SK-N-SH (cell line): Measurements from ENCODE around the gene TMEM35B. TPM values are rescaled to one million over a fixed set of nuclear protein-coding genes. Genes with fewer than 3 reads are reported as not detected.

Source experiments
- CTCF ChIA-PET: fragments of 300-600, 350-600 bp; formaldehyde crosslinking; extraction: SDS; loops from one replicate; lab custom pipeline; 2021; lab: Yijun Ruan, JAX
- POLR2A ChIA-PET: fragments of 350-600 bp; sonication (Branson Sonifier 250); formaldehyde crosslinking; extraction: SDS; loops from one replicate; lab custom pipeline; 2020; ENCODE audit warnings: antibody characterized with exemption, inconsistent platforms; lab: Yijun Ruan, JAX
- DNase-seq: peaks from one replicate; pipeline ENCODE4 v3.0.0; 2012
- H2AFZ ChIP-seq: fragments of 200-600 bp; sonication (generic); 2 replicates; pipeline ENCODE4 v1.8.1; 2016; ENCODE audit warnings: antibody characterized with exemption, mild to moderate bottlenecking, low read depth
- H3F3A ChIP-seq: fragments of 200-600 bp; sonication (generic); replicated peaks from 2 replicates; pipeline ENCODE3; 2016; ENCODE audit warnings: antibody characterized with exemption, mild to moderate bottlenecking; ENCODE audit not compliant: insufficient read depth
- H3K27ac ChIP-seq, 2 experiments: fragments of 200-500 bp in 1 of 2; fragments of 200-600 bp in 1 of 2; sonication (Bioruptor generic) in 1 of 2; sonication (generic), shearing (Covaris generic) in 1 of 2; 2 replicates each; pipeline versions ENCODE4 v1.5.1 to v1.6.1; 2014 to 2016; ENCODE audit warnings: low read depth in 2 of 2, inconsistent platforms in 1 of 2, low read length in 1 of 2, mild to moderate bottlenecking in 1 of 2, mixed read lengths in 1 of 2
- H3K27me3 ChIP-seq: fragments of 200-600 bp; sonication (generic), shearing (Covaris generic); 2 replicates; pipeline ENCODE4 v1.6.1; 2016; ENCODE audit warnings: mixed run types; ENCODE audit not compliant: insufficient read depth
- H3K36me3 ChIP-seq, 2 experiments: fragments of 200-500 bp in 1 of 2; fragments of 200-600 bp in 1 of 2; sonication (Bioruptor generic) in 1 of 2; sonication (generic) in 1 of 2; replicated peaks in 1 of 2; 2 replicates each; pipeline versions ENCODE3 to v1.5.1; 2014 to 2016; ENCODE audit warnings: low read length in 1 of 2, mild to moderate bottlenecking in 1 of 2; ENCODE audit not compliant: insufficient read depth in 2 of 2, control insufficient read depth in 1 of 2
- H3K4me1 ChIP-seq, 2 experiments: fragments of 200-500 bp in 1 of 2; fragments of 200-600 bp in 1 of 2; sonication (Bioruptor generic) in 1 of 2; sonication (generic), shearing (Covaris generic) in 1 of 2; 2 replicates each; pipeline versions ENCODE4 v1.5.1 to v1.6.1; 2014 to 2016; ENCODE audit warnings: low read depth in 1 of 2, low read length in 1 of 2, mixed run types in 1 of 2; ENCODE audit not compliant: insufficient read depth in 2 of 2, control insufficient read depth in 1 of 2
- H3K4me2 ChIP-seq: fragments of 200-600 bp; sonication (generic), shearing (Covaris generic); 2 replicates; pipeline ENCODE4 v1.6.1; 2017; ENCODE audit warnings: mixed run types
- H3K4me3 ChIP-seq, 2 experiments: fragments of 200-500 bp in 1 of 2; fragments of 200-600 bp in 1 of 2; sonication (Bioruptor generic) in 1 of 2; sonication (generic), shearing (Covaris generic) in 1 of 2; 2 replicates each; pipeline versions ENCODE4 v1.5.1 to v1.8.1; 2014 to 2016; ENCODE audit warnings: low read depth in 2 of 2, inconsistent platforms in 1 of 2, low read length in 1 of 2, mild to moderate bottlenecking in 1 of 2, mixed read lengths in 1 of 2, moderate library complexity in 1 of 2
- H3K79me2 ChIP-seq: fragments of 200-600 bp; sonication (generic); 2 replicates; pipeline ENCODE4 v1.8.1; 2017; ENCODE audit warnings: mild to moderate bottlenecking; ENCODE audit not compliant: insufficient read depth
- H3K9ac ChIP-seq: fragments of 200-600 bp; sonication (generic); 2 replicates; pipeline ENCODE4 v1.6.1; 2017; ENCODE audit warnings: mixed run types
- H3K9me2 ChIP-seq: fragments of 200-600 bp; sonication (generic); 2 replicates; pipeline ENCODE4 v1.6.1; 2017; ENCODE audit warnings: mixed run types
- H3K9me3 ChIP-seq: fragments of 200-600 bp; sonication (generic); 2 replicates; pipeline ENCODE4 v1.6.1; 2017; ENCODE audit warnings: mixed run types, mild to moderate bottlenecking, moderate library complexity
- H4K20me1 ChIP-seq: fragments of 200-600 bp; sonication (generic); 2 replicates; pipeline ENCODE4 v1.6.1; 2017; ENCODE audit warnings: mild to moderate bottlenecking, mixed run types; ENCODE audit not compliant: insufficient read depth
- CHD2 ChIP-seq: fragments of 150-350 bp; IDR thresholded peaks from 2 replicates; pipeline ENCODE4 v1.6.1; 2018; ENCODE audit warnings: low read length; ENCODE audit not compliant: partially characterized antibody
- ELF1 ChIP-seq: IDR thresholded peaks from 2 replicates; pipeline ENCODE4 v1.4.0; 2012
- FOSL2 ChIP-seq: IDR thresholded peaks from 2 replicates; pipeline ENCODE4 v1.4.0; 2012; ENCODE audit warnings: low read depth, mild to moderate bottlenecking, moderate library complexity, borderline replicate concordance
- FOXJ3 ChIP-seq: sonication (generic); formaldehyde crosslinking; IDR thresholded peaks from 2 replicates; pipeline ENCODE4 v1.5.1; 2020; ENCODE audit warnings: mild to moderate bottlenecking, missing genetic modification reagents
- FOXM1 ChIP-seq: IDR thresholded peaks from 2 replicates; pipeline ENCODE4 v1.4.0; 2012; ENCODE audit warnings: low read depth, mild to moderate bottlenecking
- GABPA ChIP-seq: IDR thresholded peaks from 2 replicates; pipeline ENCODE4 v1.4.0; 2012; ENCODE audit warnings: low read depth, mild to moderate bottlenecking
- GATA2 ChIP-seq: sonication (generic); formaldehyde crosslinking; IDR thresholded peaks from 2 replicates; pipeline ENCODE4 v1.5.0; 2020; ENCODE audit warnings: mild to moderate bottlenecking, missing genetic modification reagents
- MXI1 ChIP-seq: IDR thresholded peaks from 2 replicates; pipeline ENCODE4 v1.6.1; 2012; ENCODE audit warnings: mild to moderate bottlenecking, low read depth, low read length, improper control_type of control experiment
- NFIC ChIP-seq: IDR thresholded peaks from 2 replicates; pipeline ENCODE4 v1.4.0; 2012; ENCODE audit warnings: borderline replicate concordance
- POLR2AphosphoS5 ChIP-seq: IDR thresholded peaks from 2 replicates; pipeline ENCODE4 v1.6.1; 2012; ENCODE audit warnings: low read depth, low read length
- RXRA ChIP-seq: IDR thresholded peaks from 2 replicates; pipeline ENCODE4 v1.4.0; 2012; ENCODE audit warnings: low read depth, mild to moderate bottlenecking, borderline replicate concordance
- SIN3A ChIP-seq: IDR thresholded peaks from 2 replicates; pipeline ENCODE4 v1.6.1; 2012; ENCODE audit warnings: low read depth, mild to moderate bottlenecking, low read length, moderate library complexity, borderline replicate concordance
- SMC3 ChIP-seq: IDR thresholded peaks from 2 replicates; pipeline ENCODE4 v1.6.1; 2012; ENCODE audit warnings: low read depth, low read length, improper control_type of control experiment
- TEAD4 ChIP-seq: IDR thresholded peaks from 2 replicates; pipeline ENCODE4 v1.4.0; 2012; ENCODE audit warnings: mild to moderate bottlenecking, borderline replicate concordance; ENCODE audit not compliant: insufficient read depth
- YY1 ChIP-seq: IDR thresholded peaks from 2 replicates; pipeline ENCODE4 v1.4.0; 2012; ENCODE audit warnings: low read depth, mild to moderate bottlenecking
- WGBS: methylation state at CpG from one replicate; pipeline ENCODE4 v1.1.6; 2017; ENCODE audit warnings: low lambda C conversion rate; 5-methylcytosine and 5-hydroxymethylcytosine counted together
- polyA plus RNA-seq, 3 experiments: library from polyadenylated mRNA; depleted of rRNA; stranded (reverse); fragments of >200 nt; gene quantifications; 2 replicates each; pipeline ENCODE4 v1.2.3, GENCODE V29; 2012
- TF ChIP-seq, protein P1 (sequence below): IDR thresholded peaks from 2 replicates; pipeline ENCODE4 v1.4.0; 2012; ENCODE audit warnings: low read depth
- TF ChIP-seq, protein P2 (sequence below): fragments of 200-600 bp; sonication (generic); IDR thresholded peaks from 2 replicates; pipeline ENCODE4 v1.6.1; 2017; ENCODE audit warnings: antibody characterized with exemption, mild to moderate bottlenecking, moderate library complexity
- TF ChIP-seq, protein P3 (sequence below): IDR thresholded peaks from 2 replicates; pipeline ENCODE4 v1.4.0; 2012; ENCODE audit warnings: low read depth, borderline replicate concordance
- TF ChIP-seq, protein P4 (sequence below): IDR thresholded peaks from 2 replicates; pipeline ENCODE4 v1.6.1; 2012; ENCODE audit warnings: mild to moderate bottlenecking, low read depth, low read length, moderate library complexity
- TF ChIP-seq, protein P5 (sequence below): fragments of 150-350 bp; IDR thresholded peaks from 2 replicates; pipeline ENCODE4 v1.6.1; 2016; ENCODE audit warnings: mild to moderate bottlenecking, low read depth, low read length
- TF ChIP-seq, protein P6 (sequence below): IDR thresholded peaks from 2 replicates; pipeline ENCODE4; 2012

Gene TMEM35B
- 47.4 and 61.7 TPM in 2 replicates for polyA plus RNA-seq (2012; rRNA removed)
- polyA plus RNA-seq (2012; cell fraction: cytosol; rRNA removed) = 49.8 and 55.0 TPM in 2 replicates
- 10.9 and 21.4 TPM in 2 replicates for polyA plus RNA-seq (2012; cell fraction: nucleus; rRNA removed)

DNA sequence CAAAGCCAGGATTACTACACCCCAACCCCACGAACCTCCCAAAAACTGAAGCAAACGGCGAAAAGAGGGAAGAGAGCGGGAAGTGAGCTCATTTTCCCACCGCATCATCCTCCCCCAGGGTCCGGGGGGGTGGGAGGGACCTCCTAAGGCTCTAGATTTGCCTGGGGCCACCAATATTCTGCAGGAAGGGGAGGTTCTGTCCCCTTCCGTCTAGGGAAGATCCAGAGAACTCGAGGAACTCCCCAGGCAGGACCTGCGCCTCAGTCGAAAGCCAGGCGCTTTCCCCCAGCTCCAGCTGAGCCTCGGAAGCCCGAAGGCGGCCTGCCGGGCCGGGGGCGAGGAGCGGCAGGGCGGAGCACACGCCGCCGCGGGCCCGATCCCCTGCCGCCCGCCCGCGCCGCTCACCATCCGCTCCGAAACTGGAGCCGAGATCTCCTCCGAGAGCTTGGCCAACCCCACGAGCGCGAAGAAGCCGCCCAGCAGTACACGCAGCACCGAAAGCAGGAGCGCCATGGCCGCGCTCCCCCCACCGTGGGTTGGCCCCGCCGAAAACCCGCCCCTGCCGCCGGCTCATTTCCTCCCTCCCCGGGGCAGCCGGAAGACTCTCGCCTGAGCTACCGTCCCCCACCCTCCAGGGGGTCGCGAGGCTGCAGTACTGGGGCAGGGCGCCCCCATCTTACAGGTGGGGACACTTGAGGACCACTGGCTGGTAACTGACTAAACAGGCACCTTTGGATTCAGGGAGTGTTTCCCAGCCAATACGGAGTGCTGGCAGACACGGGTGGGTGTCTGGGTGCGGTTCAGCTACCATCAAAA is at the start of gene TMEM35B:
Gene TMEM35B (minus strand): TSS at position 555 of the 816 bp plus-strand sequence. CDS start 42 bp downstream, at position 513.
- H2AFZ ChIP-seq = peak within 1 kb of the TSS; percentile 94
- peak within 1 kb of the TSS; percentile 81 to 82 for H3K27ac ChIP-seq
- ChIA-PET POLR2A (interaction anchor here (0.8 to 1.3 kb wide), 2 partner anchors 56 to 125 kb away, joined by 4 read pairs; partner anchors contain the start of genes DLGAP3 and SMIM12), CTCF (interaction anchor here (0.6 to 2.7 kb wide), 15 partner anchors 8 to 199 kb away, joined by 3 to 16 read pairs (median 3); partner anchors contain the start of gene SMIM12)
- peak within 1 kb of the TSS; percentile 91 for H3K9ac ChIP-seq
- no peaks in the 10 kb centered on the region for H3K27me3 ChIP-seq
- H3K4me3 ChIP-seq = peak within 1 kb of the TSS; percentile 83 to 93
- H3K79me2 ChIP-seq = peaks cover 56% of the 10 kb centered on the region
- H3K4me2 ChIP-seq = peak within 1 kb of the TSS; percentile 91
- 0 out of 2 replicates have a peak, but pooled peaks cover 3% of the 10 kb centered on the region for H4K20me1 ChIP-seq
- H3K36me3 ChIP-seq = peaks cover 16 to 28% of the 10 kb centered on the region in 2 experiments
- 0% methylated on average over 15 of the region's 58 CpGs for whole genome bisulfite sequencing
- H3K4me1 ChIP-seq = peaks cover 13% of the 10 kb centered on the region in 2 experiments; a peak in 2 of 4 replicates
- H3F3A ChIP-seq = peaks cover 10% of the 10 kb centered on the region
- H3K9me3 ChIP-seq = no peaks in the 10 kb centered on the region
- H3K9me2 ChIP-seq = no peaks in the 10 kb centered on the region
- TF ChIP-seq FOXJ3 (CRISPR knock-in tag) = no peak
- no peak for TF ChIP-seq GATA2 (CRISPR knock-in tag)
- TF ChIP-seq, protein P1, sequence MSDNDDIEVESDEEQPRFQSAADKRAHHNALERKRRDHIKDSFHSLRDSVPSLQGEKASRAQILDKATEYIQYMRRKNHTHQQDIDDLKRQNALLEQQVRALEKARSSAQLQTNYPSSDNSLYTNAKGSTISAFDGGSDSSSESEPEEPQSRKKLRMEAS = peak; percentile 22; the same call in 1 of the 2 replicates
- no peak for TF ChIP-seq SIN3A
- peak; percentile 70 for TF ChIP-seq GABPA
- TF ChIP-seq FOXM1 = no peak
- TF ChIP-seq SMC3 = 0 out of 2 replicates have a peak, but pooled peaks have one; percentile 6
- TF ChIP-seq ELF1 = peak; percentile 64
- peak; percentile 24; the same call in 1 of the 2 replicates for TF ChIP-seq MXI1
- TF ChIP-seq, protein P2, sequence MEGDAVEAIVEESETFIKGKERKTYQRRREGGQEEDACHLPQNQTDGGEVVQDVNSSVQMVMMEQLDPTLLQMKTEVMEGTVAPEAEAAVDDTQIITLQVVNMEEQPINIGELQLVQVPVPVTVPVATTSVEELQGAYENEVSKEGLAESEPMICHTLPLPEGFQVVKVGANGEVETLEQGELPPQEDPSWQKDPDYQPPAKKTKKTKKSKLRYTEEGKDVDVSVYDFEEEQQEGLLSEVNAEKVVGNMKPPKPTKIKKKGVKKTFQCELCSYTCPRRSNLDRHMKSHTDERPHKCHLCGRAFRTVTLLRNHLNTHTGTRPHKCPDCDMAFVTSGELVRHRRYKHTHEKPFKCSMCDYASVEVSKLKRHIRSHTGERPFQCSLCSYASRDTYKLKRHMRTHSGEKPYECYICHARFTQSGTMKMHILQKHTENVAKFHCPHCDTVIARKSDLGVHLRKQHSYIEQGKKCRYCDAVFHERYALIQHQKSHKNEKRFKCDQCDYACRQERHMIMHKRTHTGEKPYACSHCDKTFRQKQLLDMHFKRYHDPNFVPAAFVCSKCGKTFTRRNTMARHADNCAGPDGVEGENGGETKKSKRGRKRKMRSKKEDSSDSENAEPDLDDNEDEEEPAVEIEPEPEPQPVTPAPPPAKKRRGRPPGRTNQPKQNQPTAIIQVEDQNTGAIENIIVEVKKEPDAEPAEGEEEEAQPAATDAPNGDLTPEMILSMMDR = peak; percentile 20
- TF ChIP-seq, protein P3, sequence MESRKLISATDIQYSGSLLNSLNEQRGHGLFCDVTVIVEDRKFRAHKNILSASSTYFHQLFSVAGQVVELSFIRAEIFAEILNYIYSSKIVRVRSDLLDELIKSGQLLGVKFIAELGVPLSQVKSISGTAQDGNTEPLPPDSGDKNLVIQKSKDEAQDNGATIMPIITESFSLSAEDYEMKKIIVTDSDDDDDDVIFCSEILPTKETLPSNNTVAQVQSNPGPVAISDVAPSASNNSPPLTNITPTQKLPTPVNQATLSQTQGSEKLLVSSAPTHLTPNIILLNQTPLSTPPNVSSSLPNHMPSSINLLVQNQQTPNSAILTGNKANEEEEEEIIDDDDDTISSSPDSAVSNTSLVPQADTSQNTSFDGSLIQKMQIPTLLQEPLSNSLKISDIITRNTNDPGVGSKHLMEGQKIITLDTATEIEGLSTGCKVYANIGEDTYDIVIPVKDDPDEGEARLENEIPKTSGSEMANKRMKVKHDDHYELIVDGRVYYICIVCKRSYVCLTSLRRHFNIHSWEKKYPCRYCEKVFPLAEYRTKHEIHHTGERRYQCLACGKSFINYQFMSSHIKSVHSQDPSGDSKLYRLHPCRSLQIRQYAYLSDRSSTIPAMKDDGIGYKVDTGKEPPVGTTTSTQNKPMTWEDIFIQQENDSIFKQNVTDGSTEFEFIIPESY = no peak
- TF ChIP-seq YY1 = peak; percentile 79
- TF ChIP-seq NFIC = no peak
- no peak for TF ChIP-seq CHD2
- TF ChIP-seq, protein P4, sequence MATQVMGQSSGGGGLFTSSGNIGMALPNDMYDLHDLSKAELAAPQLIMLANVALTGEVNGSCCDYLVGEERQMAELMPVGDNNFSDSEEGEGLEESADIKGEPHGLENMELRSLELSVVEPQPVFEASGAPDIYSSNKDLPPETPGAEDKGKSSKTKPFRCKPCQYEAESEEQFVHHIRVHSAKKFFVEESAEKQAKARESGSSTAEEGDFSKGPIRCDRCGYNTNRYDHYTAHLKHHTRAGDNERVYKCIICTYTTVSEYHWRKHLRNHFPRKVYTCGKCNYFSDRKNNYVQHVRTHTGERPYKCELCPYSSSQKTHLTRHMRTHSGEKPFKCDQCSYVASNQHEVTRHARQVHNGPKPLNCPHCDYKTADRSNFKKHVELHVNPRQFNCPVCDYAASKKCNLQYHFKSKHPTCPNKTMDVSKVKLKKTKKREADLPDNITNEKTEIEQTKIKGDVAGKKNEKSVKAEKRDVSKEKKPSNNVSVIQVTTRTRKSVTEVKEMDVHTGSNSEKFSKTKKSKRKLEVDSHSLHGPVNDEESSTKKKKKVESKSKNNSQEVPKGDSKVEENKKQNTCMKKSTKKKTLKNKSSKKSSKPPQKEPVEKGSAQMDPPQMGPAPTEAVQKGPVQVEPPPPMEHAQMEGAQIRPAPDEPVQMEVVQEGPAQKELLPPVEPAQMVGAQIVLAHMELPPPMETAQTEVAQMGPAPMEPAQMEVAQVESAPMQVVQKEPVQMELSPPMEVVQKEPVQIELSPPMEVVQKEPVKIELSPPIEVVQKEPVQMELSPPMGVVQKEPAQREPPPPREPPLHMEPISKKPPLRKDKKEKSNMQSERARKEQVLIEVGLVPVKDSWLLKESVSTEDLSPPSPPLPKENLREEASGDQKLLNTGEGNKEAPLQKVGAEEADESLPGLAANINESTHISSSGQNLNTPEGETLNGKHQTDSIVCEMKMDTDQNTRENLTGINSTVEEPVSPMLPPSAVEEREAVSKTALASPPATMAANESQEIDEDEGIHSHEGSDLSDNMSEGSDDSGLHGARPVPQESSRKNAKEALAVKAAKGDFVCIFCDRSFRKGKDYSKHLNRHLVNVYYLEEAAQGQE = peak; percentile 2; the same call in 1 of the 2 replicates
- TF ChIP-seq FOSL2 = no peak
- no peak for TF ChIP-seq RXRA
- peak; percentile 87 for TF ChIP-seq POLR2AphosphoS5
- TF ChIP-seq, protein P5, sequence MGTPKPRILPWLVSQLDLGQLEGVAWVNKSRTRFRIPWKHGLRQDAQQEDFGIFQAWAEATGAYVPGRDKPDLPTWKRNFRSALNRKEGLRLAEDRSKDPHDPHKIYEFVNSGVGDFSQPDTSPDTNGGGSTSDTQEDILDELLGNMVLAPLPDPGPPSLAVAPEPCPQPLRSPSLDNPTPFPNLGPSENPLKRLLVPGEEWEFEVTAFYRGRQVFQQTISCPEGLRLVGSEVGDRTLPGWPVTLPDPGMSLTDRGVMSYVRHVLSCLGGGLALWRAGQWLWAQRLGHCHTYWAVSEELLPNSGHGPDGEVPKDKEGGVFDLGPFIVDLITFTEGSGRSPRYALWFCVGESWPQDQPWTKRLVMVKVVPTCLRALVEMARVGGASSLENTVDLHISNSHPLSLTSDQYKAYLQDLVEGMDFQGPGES = no peak
- TF ChIP-seq, protein P6, sequence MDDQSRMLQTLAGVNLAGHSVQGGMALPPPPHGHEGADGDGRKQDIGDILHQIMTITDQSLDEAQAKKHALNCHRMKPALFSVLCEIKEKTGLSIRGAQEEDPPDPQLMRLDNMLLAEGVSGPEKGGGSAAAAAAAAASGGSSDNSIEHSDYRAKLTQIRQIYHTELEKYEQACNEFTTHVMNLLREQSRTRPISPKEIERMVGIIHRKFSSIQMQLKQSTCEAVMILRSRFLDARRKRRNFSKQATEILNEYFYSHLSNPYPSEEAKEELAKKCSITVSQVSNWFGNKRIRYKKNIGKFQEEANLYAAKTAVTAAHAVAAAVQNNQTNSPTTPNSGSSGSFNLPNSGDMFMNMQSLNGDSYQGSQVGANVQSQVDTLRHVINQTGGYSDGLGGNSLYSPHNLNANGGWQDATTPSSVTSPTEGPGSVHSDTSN = 0 out of 2 replicates have a peak, but pooled peaks have one; percentile 14
- 0 out of 2 replicates have a peak, but pooled peaks have one; percentile 23 for TF ChIP-seq TEAD4
- peak; percentile 87 for DNase-seq
